GM18505 (cell line): ENCODE results near the gene TMEM178B.
"Not testable (repeated sequence)": the region's sequence is repeated elsewhere in the genome, so short reads cannot be mapped to it uniquely, and the experiment has no call there.

Source experiments
- ATAC-seq: cut with Tn5 transposase; IDR thresholded peaks from one replicate; pipeline ENCODE4 v1.9.1; 2021; ENCODE audit not compliant: unreplicated experiment
- POLR2A ChIP-seq: IDR thresholded peaks from 4 replicates; pipeline ENCODE4 v1.6.1; 2011; ENCODE audit warnings: borderline replicate concordance; ENCODE audit not compliant: insufficient read depth, insufficient read length; ENCODE audit errors: extremely low read depth

TMEM178B gene

DNA sequence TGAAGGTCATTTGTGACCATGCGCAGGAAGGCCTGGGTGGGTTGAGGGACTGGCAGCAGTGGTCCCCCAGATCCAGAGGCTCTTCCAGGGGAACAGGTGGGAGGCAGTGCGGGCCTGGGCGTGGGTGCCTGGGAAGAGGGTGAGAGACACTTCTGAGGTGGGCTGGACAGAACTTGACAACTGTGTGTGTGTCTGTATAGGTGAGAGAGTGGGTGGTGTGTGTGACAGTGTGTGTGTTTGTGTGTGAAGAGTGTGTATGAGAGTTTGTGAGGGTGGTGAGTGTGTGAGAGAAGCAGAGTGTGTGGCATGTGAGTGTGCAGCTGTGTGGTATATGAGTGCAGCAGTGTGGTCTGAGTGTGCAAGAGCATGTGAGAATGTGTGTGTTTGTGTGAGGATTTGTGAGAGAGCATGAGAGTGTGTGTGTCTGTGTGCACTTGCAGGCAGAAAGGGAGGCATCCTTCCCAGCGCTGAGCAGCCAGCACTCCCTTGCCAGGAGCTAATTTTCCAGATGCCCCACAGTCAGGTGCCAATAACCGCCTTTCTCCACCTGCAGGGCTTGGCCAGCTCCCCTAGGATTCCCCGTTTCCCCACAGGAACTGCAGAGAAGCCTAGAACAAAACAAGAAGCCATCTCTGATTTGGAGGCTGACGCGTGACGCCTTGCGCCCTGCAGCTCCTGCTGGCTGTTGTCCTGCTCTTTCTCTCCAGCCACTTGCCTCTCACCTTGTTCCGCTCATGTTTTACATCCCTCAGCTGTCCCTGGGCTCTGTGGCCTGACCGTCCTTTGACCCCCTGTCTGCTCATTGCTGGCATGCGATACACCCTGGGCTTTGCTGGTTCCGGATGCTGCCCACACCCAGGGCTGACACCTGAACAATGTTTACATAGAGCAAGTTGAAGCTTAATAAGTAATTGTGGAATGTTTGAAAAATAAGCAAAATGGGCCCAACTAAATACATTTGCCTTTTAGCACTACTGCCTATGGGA is 88.0 kb downstream of the TMEM178B start:
- TF ChIP-seq POLR2A = no peak
- no peak for ATAC-seq

DNA sequence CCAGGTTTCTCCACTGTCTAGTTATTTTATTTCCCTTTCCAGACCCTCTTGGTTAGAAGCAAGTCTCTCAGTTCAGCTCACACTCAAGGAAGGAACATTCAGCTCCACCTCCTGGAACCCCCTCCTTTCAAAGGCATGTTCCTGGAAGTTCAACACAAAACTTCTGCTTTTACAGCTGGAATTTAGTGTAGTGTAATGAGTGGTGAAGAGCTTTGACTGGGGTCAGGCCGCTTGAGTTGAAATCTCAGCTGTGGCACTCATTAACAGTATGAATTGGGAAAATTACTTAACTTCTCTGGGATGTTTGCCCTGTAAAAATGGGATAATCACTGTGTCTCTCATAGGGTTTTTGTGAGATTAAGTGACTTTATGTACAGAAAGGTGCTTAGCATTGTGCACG is 91.7 kb downstream of the TMEM178B start:
- TF ChIP-seq POLR2A = no peak

DNA sequence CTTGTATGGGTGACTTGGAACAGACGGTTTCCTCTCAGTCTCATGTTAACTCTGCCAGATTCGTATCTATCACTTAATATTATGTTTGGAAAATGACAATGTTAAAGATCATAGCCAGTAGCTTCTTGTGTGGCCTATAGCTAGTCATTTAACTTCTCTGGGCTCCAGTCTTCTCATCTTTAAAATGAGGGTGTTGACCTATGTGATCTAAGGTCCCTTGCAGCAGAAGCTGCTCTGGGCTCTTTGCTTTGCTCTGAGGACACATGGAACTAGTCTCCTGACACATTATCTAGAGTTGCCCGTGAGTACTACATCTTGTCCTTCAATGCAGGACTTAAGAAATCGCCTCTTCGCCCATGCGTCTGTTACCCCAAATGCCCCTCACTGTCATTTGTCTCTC is 93.1 kb downstream of the TMEM178B start:
- no peak for ATAC-seq
- no peak for TF ChIP-seq POLR2A

More for the DNA sequence above, 91.7 kb downstream of the TMEM178B start:
- no peak for ATAC-seq

DNA sequence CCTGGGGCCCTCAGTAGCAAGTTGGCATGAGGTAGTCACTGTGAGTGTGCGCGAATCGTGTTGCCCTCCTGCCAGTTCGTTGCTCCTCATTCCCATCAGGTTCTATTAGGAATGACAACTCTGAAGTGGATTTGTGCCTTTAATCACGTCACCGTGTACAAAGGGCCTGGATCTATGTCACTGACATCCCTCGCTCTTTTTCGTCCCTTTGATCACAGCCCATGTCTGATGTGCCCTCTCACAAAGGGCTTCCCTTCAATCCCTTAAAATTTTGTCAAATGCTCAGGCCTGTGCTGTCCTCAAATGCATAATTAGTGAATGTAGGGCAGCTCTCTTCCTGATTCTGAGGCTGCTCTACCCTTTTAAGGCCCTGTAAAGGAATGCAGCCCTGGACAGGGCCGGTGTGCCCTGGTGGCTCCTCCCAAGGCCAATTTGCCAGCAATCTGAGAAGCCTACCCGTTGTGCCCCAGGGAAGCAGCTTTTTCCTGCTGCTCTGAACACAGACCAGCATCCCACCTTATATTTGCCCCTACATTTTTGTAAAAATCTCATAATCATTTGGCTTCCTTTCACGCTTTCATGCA is 93.6 kb downstream of the TMEM178B start:
- ATAC-seq = no peak

DNA sequence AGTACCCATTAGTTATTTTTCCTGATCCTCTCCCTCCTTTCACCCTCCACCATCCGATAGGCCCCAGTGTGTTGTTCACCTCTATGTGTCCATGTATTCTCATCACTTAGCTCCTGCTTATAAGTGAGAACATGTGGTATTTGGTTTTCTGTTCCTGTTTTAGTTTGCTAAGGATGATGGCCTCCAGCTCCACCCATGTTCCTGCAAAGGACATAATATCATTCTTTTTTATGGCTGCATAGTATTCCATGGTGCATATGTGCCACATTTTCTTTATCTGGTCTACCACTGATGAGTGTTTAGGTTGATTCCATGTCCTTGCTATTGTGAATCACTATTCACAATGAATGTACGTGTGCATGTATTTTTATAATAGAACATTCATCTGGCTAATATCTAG is 95.3 kb downstream of the TMEM178B start:
- ATAC-seq = not testable (repeated sequence)

More for the DNA sequence above, 93.6 kb downstream of the TMEM178B start:
- TF ChIP-seq POLR2A = no peak

DNA sequence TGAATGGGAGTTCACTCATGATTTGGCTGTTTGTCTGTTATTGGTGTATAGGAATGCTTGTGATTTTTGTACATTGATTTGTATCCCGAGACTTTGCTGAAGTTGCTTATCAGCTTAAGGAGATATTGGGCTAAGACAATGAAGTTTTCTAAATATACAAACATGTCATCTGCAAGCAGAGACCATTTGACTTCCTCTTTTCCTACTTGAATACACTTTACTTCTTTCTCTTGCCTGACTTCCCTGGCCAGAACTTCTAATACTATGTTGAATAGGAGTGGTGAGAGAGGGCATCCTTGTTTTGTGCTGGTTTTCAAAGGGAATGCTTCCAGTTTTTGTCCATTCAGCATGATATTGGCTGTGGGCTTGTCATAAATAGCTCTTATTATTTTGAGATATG is 101.9 kb downstream of the TMEM178B start:
- ATAC-seq = not testable (repeated sequence)

DNA sequence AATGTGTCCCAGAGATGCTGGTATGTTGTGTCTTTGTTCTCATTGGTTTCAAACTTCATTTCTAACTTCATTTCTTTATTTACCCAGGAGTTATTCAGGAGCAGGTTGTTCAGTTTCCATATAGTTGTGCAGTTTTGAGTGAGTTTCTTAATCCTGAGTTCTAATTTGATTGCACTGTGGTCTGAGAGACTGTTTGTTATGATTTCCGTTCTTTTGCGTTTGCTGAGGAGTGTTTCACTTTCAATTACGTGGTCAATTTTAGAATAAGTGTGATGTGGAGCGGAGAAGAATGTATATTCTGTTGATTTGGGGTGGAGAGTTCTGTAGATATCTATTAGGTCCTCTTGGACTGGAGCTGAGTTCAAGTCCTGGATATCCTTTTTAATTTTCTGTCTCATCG is 103.3 kb downstream of the TMEM178B start:
- ATAC-seq = not testable (repeated sequence)

DNA sequence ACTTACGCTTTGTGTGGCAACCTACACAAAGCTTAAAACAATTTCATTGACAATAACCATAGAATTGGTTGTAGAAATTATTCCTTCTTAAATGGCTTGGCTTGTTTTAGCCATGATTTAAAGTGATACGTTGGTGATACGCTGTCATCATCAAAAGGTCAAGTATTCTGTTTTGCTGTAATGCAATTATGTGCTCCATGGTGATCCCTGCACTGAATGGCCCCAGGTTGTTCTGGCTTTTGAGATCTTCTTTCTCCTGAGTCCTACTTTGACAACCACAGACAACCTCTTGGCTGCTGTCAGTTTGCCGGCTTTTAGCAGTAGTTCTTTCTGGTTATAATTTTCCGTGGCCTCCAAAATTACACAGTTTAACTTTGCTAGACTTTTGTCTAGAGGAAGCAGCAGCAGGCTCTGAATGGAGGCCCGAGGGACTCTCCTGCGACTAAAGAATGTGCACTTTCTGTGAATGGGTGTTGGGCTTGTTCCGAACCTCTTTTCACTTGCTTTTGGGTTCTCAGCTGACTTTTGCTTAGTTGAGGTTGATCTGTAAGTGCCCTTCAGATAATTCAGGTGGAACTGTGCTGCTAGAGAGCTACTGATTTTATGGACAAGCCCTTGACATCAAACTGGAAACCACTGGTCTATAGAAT is 104.7 kb downstream of the TMEM178B start:
- TF ChIP-seq POLR2A = no peak

DNA sequence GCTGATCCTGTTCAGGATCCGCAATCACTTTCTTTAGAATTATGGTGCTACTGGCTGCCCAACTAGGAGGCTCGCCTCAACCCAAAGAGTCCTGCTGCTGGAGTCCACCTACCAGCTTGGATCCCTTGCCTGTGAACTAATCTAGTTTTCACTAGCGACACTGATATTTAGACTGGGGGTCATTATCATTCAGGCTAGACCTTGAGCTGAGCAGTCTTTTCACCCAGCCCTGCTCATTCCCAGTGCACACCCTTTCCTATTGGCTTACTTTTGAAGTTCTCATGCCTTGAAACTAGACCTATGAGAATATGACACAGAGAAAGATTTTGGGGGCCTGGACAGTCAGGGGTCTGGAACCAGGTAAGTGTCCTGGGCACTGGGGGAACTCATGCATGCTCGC is 107.9 kb downstream of the TMEM178B start:
- no peak for TF ChIP-seq POLR2A

More for the DNA sequence above, 104.7 kb downstream of the TMEM178B start:
- no peak for ATAC-seq

DNA sequence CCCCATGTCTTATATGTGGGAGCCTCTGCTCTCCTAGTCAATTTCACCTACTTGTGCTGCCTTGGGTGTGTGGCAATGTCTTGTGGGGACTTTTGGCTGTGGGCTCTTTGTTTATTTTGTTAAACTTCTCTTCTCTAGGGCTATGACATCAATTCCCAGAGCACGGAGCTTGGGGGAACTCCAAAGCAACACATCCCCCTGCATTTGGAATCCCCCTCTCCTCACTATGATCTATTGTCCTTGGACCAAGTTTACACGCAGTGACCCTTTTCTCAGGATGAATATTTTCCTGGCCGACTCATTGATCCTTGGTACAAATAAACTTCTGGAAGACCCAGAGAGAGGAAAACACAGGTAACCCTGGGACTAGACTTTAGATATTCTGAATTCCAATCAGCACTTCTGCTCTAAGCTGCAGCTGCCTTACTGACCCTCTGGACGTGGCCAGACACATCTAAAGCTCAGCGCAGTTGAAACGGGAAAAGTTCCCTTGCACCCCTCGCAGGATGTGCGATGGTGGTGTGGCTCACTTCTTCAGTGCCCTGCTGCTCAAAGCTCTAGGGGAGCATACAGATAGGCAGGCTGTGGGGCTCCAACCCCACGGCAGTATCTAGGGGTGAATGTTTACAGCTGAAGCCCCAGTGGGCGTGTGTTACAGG is 110.8 kb downstream of the TMEM178B start:
- TF ChIP-seq POLR2A = no peak
- ATAC-seq = no peak

More for the DNA sequence above, 107.9 kb downstream of the TMEM178B start:
- no peak for ATAC-seq

DNA sequence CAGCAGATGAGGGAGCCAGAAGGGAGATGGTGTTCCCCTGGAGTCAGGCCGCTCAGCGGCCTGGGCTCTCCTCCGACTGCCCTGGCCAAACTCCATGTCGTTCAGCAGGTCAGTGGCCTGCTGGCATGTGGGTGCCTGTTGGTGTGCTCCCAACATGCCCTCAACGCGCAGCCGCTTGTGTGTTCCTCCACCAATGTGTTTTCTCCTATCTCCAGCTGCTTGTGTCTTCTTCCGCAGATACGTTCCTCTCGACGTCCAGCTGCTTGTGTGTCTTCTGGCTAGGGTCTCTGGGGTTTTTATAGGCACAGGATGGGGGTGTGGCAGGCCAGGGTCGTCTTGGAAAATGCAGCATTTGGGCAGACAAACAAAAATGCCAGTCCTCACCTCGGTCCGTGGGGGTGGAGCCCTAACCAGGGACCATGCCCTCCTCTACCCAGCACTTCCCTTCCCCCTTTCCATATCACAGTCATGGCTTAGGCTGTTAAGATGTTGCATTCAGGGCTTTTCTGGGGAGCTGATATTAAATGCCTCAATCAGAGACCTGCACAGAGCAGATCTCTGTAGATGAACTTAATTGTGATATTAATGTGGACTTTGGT is 111.6 kb downstream of the TMEM178B start:
- TF ChIP-seq POLR2A = no peak
- ATAC-seq = no peak

DNA sequence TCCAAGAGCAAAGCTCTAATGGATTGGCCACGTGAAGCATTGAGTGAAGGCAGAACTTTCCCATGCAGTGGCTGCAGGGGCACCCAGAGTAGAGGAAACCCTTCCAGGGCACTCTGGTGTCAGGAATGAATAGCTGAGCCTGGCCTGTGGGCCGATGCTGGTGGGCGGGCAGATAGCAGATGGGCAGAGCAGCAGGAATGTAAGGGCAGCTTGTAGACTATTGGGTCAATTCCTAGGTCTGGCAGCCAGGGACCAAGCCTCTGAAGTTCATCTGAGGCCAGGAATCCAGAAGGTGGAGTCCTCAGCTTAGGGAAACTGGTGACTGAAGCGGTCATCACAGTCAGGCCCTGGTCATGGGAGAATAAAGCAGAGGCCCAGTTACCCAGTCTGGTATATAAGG is 115.4 kb downstream of the TMEM178B start:
- ATAC-seq = no peak
- TF ChIP-seq POLR2A = no peak

DNA sequence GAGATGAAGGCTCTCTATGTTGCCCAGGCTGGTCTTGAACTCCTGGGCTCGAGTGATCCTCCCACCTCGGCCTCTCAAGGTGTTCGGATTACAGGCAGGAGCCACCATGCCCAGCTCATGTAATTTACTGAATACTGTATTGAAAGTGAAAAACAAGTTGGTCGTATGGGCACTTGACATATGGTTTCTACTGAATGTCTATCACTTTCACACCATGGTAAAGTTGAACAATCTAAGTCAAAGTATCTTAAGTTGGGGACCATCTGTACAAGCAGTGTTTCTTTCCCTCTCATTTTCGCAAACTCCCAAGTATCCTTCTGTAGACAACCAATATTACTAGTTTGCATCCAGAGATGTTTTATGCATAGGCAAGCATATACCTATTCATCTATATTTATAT is 116.6 kb downstream of the TMEM178B start:
- no peak for ATAC-seq
- TF ChIP-seq POLR2A = no peak

DNA sequence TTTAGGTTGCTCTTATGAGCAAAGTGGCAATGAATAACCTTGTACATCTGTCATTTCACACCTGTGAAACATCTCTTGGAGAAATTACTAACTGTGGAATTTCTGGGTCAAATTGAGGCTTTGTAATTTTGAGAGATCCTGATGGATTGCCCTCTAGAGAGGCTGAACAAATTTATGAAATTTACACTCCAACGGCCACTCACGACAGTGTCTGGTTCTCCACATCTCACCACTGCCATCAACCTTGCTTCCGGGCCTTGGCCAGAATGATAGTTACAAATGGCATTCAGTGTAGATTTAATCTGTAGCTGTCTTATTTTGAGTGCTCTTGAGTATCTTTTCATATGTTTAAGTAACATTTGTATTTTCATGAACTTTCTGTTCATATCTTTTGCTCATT is 117.4 kb downstream of the TMEM178B start:
- no peak for ATAC-seq

More for the DNA sequence above, 117.4 kb downstream of the TMEM178B start:
- no peak for TF ChIP-seq POLR2A
